Measurements from ENCODE around the gene CLDN10.

The CLDN10 gene

GRCh38 chr13:95620030-95620824, 67.7 kb downstream of the CLDN10 start:
- no peak overlapping the region for H3K27ac ChIP-seq (ENCODE audit: low read depth, low read length, severe bottlenecking)
- peaks cover 74% of the 10 kb centered on the region for H3K36me3 ChIP-seq (ENCODE audit: control insufficient read depth, insufficient read depth, low read length)
- H3K9me3 ChIP-seq (ENCODE audit: control insufficient read depth, low read length) = no peaks in the 10 kb centered on the region
- 90 to 100% methylated on average over 1 of the region's 2 CpGs for WGBS, 2 experiments (ENCODE audit: insufficient coverage in 2 of 2)
- no peaks in the 10 kb centered on the region for H3K4me1 ChIP-seq (ENCODE audit: control insufficient read depth, insufficient read depth, low read length, poor library complexity, severe bottlenecking)
- H3K4me3 ChIP-seq (ENCODE audit: extremely low read depth, insufficient read depth, low read length, poor library complexity, severe bottlenecking) = no peak overlapping the region

DNA sequence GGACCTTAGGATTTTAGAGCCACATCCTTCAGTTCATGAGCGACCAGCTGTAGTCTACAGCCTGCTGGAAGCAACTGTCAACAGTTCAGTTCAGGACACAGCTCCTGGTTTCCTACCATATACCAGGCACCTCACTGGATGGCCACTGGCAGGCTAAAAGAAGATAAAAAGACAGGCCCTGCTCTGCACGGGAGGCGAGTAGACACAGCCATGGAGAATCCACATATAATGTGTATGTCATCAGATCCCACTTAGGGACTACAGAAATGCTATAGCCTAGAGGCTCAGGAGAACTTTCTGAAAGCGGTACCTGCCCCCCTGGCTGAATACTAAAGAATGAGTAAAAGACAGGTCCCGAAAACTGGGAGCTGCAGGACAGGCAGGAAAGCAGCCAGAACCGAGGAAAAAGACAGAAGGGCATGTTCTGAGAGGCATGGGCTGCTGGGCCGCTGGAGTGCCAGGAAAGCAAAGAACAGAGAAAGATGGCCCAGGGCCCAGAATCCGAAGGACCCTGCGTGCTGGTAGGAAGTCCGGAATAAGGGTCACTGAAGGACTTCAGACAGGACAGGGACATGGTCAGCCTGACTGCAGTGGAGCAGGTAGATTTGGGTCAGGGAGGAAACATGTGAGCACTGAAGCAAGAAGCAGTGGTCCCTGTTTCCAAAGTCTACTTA, 68.4 kb downstream of the CLDN10 start:
- Histone ChIP-seq H3K4me1 (ENCODE audit: control insufficient read depth, insufficient read depth, low read length, poor library complexity, severe bottlenecking) (no peaks in the 10 kb centered on the region), H3K36me3 (ENCODE audit: control insufficient read depth, insufficient read depth, low read length) (peaks cover 73% of the 10 kb centered on the region), H3K9me3 (ENCODE audit: control insufficient read depth, low read length) (no peaks in the 10 kb centered on the region), H3K27ac (ENCODE audit: low read depth, low read length, severe bottlenecking) (no peak overlapping the region), H3K4me3 (ENCODE audit: extremely low read depth, insufficient read depth, low read length, poor library complexity, severe bottlenecking) (no peak overlapping the region)
- WGBS, 2 experiments (ENCODE audit: insufficient coverage in 2 of 2) = 95 to 96% methylated on average over 10 of the region's 10 CpGs

- Histone ChIP-seq H3K36me3 (ENCODE audit: control insufficient read depth, insufficient read depth, low read length) (peaks cover 70% of the 10 kb centered on the region), H3K9me3 (ENCODE audit: control insufficient read depth, low read length) (no peaks in the 10 kb centered on the region), H3K4me1 (ENCODE audit: control insufficient read depth, insufficient read depth, low read length, poor library complexity, severe bottlenecking) (no peaks in the 10 kb centered on the region), H3K27ac (ENCODE audit: low read depth, low read length, severe bottlenecking) (no peak overlapping the region), H3K4me3 (ENCODE audit: extremely low read depth, insufficient read depth, low read length, poor library complexity, severe bottlenecking) (no peak overlapping the region)
- WGBS, 2 experiments (ENCODE audit: insufficient coverage in 2 of 2) = 50 to 54% methylated on average over 2 to 5 of the region's 5 CpGs
These were observed 70.6 kb downstream of the CLDN10 start for GRCh38 chr13:95623141-95623540.

- H3K9me3 ChIP-seq (ENCODE audit: control insufficient read depth, low read length) = no peaks in the 10 kb centered on the region
- no peaks in the 10 kb centered on the region for H3K4me1 ChIP-seq (ENCODE audit: control insufficient read depth, insufficient read depth, low read length, poor library complexity, severe bottlenecking)
- 35 to 43% methylated on average over 3 to 5 of the region's 5 CpGs for WGBS, 2 experiments (ENCODE audit: insufficient coverage in 2 of 2)
- H3K27ac ChIP-seq (ENCODE audit: low read depth, low read length, severe bottlenecking) = no peak overlapping the region
- H3K36me3 ChIP-seq (ENCODE audit: control insufficient read depth, insufficient read depth, low read length) = peaks cover 79% of the 10 kb centered on the region
- H3K4me3 ChIP-seq (ENCODE audit: extremely low read depth, insufficient read depth, low read length, poor library complexity, severe bottlenecking) = no peak overlapping the region
These were observed 71.5 kb downstream of the CLDN10 start for GRCh38 chr13:95624020-95624419.

DNA sequence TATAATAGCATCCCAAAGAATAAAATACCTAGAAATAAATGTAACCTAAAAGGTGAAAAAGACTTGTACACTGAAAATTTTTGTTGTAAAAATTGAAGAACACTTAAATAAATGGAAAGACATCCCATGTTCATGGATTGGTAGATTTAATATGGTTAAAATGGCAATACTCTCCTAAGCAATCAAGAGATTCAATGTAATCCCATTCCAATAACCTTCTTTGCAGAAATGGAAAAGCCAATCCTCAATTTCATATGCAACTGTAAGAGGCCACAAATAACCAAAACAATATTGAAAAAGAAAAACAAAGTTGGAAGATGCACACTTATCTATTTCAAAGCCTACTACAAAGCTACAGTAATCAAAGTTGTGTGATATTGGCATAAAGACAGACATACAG, 74.2 kb downstream of the CLDN10 start:
- Histone ChIP-seq H3K27ac (ENCODE audit: low read depth, low read length, severe bottlenecking) (no peak overlapping the region), H3K9me3 (ENCODE audit: control insufficient read depth, low read length) (no peaks in the 10 kb centered on the region), H3K36me3 (ENCODE audit: control insufficient read depth, insufficient read depth, low read length) (peaks cover 81% of the 10 kb centered on the region), H3K4me3 (ENCODE audit: extremely low read depth, insufficient read depth, low read length, poor library complexity, severe bottlenecking) (no peak overlapping the region), H3K4me1 (ENCODE audit: control insufficient read depth, insufficient read depth, low read length, poor library complexity, severe bottlenecking) (no peaks in the 10 kb centered on the region)

GRCh38 chr13:95627590-95627989, 75.1 kb downstream of the CLDN10 start:
- Histone ChIP-seq H3K36me3 (ENCODE audit: control insufficient read depth, insufficient read depth, low read length) (peaks cover 81% of the 10 kb centered on the region), H3K4me3 (ENCODE audit: extremely low read depth, insufficient read depth, low read length, poor library complexity, severe bottlenecking) (no peak overlapping the region), H3K27ac (ENCODE audit: low read depth, low read length, severe bottlenecking) (no peak overlapping the region), H3K9me3 (ENCODE audit: control insufficient read depth, low read length) (no peaks in the 10 kb centered on the region), H3K4me1 (ENCODE audit: control insufficient read depth, insufficient read depth, low read length, poor library complexity, severe bottlenecking) (no peaks in the 10 kb centered on the region)
- WGBS, 2 experiments (ENCODE audit: insufficient coverage in 2 of 2) = 100% methylated on average over 1 of the region's 1 CpG

- Histone ChIP-seq H3K4me3 (ENCODE audit: extremely low read depth, insufficient read depth, low read length, poor library complexity, severe bottlenecking) (no peak overlapping the region), H3K9me3 (ENCODE audit: control insufficient read depth, low read length) (no peaks in the 10 kb centered on the region), H3K4me1 (ENCODE audit: control insufficient read depth, insufficient read depth, low read length, poor library complexity, severe bottlenecking) (no peaks in the 10 kb centered on the region), H3K36me3 (ENCODE audit: control insufficient read depth, insufficient read depth, low read length) (peaks cover 81% of the 10 kb centered on the region), H3K27ac (ENCODE audit: low read depth, low read length, severe bottlenecking) (no peak overlapping the region)
- 86% methylated on average over 1 of the region's 1 CpG; no CpG with 5 or more reads in 1 of the 2 experiments for WGBS, 2 experiments (ENCODE audit: insufficient coverage in 2 of 2)
These were observed 76.0 kb downstream of the CLDN10 start for GRCh38 chr13:95628488-95628887.

GRCh38 chr13:95629071-95629470, 76.6 kb downstream of the CLDN10 start:
- 88 to 97% methylated on average over 1 to 3 of the region's 4 CpGs for WGBS, 2 experiments (ENCODE audit: insufficient coverage in 2 of 2)
- peaks cover 85% of the 10 kb centered on the region for H3K36me3 ChIP-seq (ENCODE audit: control insufficient read depth, insufficient read depth, low read length)
- no peak overlapping the region for H3K27ac ChIP-seq (ENCODE audit: low read depth, low read length, severe bottlenecking)
- no peaks in the 10 kb centered on the region for H3K4me1 ChIP-seq (ENCODE audit: control insufficient read depth, insufficient read depth, low read length, poor library complexity, severe bottlenecking)
- no peaks in the 10 kb centered on the region for H3K9me3 ChIP-seq (ENCODE audit: control insufficient read depth, low read length)
- H3K4me3 ChIP-seq (ENCODE audit: extremely low read depth, insufficient read depth, low read length, poor library complexity, severe bottlenecking) = no peak overlapping the region
